Suppressor macrophage treated with lipopolysaccharide for 4 hours (primary cell): Measurements from ENCODE around the gene TYK2.

Experiments
- DNase-seq: peaks from one replicate; pipeline ENCODE4 v3.0.0-alpha.2; 2020

Gene TYK2

GRCh38 chr19:10305139-10305806 lies 75.1 kb downstream of the TYK2 start:
- DNase-seq, result peak; percentile 86
